HG02610 (cell line): ENCODE data around the gene COL23A1.

Source experiments
- ATAC-seq: cut with Tn5 transposase; IDR thresholded peaks from one replicate; pipeline ENCODE4 v1.9.1; 2021; ENCODE audit warnings: mild to moderate bottlenecking, moderate library complexity; ENCODE audit not compliant: unreplicated experiment

The COL23A1 gene

DNA sequence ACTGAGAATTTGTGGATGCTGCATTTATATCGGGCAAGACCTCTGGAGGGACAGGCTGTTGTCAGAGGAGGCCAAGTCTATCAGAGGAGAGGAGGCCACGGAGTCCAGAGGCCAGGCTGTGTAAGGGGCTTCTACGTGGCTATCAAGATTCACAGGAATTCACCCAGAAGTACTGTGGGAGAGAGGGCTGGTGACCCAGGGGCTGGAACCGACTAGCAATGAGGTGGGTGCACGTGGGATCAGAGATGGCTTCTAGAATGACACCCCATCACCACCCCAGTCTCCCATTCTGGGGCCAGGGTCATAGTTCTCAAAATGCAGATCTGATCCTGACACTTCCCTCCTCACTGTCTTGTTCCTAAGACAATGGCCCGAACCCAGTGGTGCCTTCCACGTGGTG is 296.4 kb downstream of the COL23A1 start:
- no peak for ATAC-seq

DNA sequence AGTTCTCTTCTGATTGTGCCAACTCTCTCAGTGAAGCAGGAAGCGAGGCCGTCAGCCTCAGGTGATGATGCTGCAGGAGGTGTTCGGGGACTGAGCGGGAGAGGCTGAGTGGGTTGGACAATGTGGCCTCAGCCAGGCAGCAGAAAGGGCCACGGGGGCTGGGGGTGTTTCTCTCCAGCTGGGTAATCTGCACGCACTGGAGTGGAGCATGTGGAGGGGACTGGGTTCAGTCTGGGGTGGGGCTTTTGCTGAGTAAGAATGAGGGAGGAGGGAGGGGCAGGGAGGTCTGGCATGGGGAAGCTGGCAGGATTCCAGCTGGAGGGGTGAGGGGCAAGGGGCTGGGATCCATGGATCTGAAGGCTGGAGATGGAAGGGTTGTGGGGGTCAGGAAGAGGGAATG is 296.8 kb downstream of the COL23A1 start:
- no peak for ATAC-seq

DNA sequence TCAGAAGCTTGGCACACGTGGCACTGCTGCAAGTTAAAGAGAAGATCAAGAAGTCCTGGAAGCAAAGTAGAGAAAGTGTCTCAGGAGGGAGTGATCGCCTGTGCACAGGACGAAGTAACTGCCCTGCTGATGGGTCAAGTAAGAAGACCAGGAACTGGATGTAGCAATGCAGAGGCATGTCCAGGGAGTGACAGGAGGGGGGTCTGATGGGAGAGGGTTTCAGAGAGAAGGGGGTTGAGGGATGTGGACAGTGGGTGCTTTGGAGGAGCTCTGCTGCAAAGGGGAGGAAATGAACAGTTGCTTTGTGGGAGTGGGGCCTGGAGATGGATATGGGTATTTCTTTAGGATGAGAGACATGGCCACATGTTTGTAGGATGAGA is 297.4 kb downstream of the COL23A1 start:
- no peak for ATAC-seq

DNA sequence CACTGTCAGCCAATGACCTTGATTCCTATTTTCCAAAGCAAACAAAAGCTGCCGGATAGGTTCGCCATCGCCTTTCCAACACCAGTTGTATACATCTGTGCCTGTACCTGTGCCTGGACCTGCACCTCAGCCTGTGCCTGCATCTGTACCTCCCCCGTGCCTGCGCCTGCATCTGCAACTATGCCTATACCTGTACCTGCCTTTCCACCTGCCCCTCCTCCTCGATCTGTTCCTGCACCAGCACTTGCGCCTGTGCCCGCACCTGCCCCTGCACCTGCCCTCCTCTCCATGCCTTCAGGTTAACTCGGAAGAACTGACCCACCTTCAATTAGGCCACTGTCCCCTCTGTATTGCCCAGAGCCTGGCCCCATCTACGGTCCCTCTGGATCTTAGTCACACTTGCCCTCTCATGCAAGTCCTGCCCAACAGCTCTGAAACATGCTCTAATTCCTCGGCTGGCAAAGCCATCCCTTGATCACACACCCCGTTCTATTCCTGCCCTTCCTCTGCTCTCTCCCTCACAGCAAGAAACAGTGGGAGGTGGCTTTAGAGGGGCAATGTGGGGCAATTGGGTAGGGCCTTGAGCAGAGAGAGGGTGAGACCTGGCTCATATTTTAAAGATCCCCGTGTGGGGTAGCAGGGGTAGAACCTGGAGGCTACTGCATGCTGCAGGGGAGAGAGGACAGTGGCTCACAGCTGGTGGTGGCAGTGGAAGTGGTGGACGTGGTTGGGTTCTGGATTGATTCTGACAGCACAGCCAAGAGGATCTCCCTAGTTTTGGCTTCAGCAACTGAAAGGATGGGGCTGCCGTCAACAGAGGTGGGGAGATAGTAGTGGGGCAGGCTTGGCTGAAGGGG is 298.0 kb downstream of the COL23A1 start:
- ATAC-seq, result no peak

DNA sequence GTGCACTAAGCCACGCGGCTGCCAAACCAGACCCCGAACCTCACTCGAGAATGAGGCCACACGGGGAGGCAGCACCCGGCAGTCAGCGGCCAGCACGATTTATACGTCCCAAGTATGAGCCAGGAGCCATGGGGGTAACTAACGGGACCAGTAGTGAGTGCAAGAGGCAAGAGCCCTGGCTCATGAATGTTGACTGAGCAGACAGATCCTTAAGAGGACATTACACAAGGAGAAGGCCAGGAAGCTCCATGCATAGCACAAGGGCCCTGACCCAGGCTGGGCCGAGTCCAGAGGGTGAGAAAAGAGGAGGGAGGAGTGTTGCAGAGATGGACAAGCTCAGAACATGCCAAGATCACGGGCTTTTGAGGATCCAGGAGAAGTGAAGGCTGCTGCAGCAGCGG is 299.0 kb downstream of the COL23A1 start:
- ATAC-seq, result no peak

DNA sequence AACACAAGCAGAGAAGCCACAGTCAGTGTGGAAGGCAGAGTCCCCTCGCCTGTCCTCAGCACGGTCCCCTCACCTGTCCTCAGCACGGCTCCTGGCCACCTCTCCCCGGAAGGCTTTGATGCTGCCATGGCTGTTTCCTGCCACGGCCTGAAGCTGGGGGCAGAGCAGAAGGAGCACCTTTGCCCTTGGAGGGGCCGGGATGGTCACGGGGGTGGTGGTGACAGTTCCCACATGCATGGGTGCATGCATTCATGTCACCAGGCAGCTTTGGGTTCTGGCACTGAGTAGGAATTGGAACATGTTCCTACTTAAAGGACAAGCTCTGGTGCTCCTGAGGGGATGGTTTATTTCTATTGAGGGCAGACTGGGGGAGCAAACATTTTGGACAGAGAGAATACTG is 299.8 kb downstream of the COL23A1 start:
- ATAC-seq, result no peak

DNA sequence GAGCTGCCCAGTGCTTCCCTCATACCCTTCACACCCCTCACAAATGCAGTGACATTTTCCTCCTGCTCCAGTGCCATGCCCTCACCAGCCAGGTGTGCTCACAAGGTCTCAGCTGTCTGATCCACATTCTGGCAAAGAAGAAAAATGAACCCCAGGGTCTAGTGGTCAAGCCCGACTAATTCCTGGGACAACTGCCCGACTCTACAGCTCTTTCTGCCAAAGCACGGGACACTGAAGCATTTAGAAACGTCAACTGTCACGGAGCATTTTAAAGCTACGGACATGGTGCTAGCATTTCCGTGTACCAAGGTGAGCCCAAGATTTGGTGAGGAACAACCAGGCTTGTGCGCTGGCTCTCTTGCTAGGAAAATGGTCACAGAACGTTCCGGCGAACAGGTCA is 300.8 kb downstream of the COL23A1 start:
- ATAC-seq, result no peak

DNA sequence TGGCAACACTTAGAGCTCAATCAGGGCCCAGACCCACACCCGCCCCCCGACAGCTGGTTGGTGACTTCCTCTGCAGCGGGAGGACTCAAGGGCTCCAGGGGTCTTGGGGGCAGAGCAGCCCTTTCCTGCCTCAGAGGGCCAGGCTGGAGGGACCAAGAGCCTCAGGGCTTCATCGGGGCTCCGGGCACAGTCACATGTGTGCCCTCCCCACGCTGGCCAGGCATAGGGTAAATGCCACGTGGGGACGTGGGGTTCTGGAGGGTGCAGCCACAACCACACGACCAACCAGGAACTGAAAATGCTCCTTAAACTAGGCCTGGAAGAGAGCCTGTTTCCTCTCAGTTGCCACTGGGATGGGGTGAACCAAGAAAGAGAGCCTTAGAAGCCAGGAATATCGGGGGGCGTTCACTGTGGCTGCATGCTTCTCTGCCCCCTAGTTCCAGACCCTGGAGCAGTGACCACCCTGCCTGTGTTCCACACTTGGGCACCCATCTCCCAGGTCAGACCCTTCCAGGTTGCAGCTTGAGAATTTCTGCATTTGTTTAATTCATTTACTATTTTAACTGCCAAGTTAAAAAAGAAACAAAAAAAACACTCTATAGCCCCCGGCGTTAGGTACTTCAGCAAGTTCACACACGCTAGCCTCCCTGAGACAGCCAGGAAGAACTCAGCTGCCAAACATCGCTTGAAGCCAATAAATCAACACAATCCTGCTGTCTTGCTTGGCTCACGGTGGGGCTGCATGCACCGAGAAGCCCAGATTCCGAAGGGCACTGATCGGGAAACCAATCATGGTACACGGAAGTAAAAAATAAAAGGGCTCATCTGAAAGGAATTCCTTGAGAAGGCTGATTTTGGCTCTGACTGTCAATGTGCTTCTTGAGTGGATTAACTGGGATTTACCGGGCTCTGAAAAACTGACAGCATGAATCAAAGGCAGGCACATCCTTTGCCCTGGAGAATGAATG is 301.5 kb downstream of the COL23A1 start:
- no peak for ATAC-seq

DNA sequence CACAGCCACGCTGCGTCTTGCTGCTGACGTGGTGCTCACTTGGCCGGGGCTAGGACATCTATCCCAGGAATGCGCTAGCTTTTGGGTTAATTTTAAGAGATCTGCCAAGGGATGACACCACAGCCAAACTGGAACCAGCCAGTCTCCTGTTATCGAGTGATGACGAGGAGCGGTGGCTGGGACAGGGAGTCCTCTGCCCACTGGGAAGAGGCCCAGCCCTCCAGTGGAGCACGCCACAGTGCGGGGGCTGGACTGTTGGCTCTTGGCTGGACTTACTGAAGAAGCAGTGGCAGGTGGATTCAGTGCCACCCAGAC is 302.4 kb downstream of the COL23A1 start:
- no peak for ATAC-seq

DNA sequence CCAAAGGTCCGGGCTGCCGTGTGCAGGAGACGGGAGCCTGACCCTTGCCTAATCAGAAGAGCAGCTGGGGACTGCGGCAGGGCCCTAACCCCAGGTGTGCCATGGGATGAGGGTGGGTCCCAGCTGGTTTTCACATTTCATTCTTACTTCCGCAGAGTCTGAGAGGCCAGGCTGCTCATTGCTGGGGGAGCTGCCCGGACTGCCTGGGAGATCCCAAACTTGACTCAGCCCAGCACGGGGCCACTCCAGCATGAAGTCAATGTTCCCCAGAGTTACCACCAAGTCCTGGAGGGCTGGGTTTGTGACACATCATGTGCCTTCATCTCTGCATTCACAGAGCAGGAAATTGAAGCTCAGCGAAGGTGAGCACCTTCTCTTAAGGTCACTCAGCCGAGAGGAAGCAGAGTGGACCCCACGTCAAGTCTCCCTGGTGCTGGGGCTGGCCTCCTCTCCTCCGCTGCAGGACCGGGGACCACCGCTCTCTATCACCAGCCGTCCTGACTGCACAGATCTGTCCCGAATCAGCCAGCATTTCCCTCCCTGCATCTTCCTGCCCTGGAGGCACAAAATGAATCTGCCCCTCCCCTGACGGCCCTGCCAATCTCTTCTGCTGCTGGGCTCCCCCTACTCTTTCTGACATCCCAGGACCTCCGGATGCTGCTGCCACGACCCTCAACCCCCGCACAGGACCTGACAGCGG is 303.0 kb downstream of the COL23A1 start:
- no peak for ATAC-seq

DNA sequence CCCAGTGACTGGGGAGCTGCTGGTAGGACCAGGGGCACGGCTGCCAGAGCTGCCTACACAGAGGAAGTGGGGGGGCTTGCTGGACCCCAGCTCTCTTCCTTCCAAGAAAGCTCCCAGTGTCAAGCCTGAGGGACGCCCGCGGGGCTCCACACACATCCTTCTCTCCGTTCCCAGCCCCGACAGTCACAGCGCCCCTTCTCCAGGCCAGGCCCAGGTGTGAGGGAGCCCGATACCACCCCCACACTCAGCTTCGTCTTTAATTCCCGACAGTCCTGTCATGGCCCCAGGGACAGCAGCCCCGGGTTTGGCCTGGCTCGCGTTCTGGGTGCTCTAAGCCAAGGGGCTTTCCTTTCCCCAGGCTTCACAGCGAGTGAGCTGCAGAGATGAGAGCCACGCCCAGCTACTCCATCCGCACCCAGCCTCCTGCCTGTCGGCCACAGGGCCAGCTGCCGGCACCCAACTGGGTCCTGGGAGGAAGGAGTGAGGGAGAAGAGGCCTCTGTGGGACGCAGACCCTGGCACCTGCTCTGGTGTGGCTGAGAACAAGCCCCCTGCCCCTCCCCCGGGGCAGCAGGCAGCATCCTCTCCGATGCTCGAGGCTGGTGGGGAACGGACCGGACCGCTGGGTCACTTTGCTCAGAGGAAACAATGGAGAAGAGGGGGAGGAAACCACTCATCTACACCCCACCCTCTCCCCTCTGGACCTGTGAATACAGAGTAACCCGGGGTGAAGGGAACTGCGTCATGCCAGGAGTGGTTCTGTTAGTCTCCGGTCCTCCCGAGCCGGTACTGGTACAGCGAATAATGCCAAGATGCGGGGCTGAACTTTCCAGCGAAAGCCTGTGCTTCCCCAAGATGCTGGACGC is 303.7 kb downstream of the COL23A1 start:
- ATAC-seq, result no peak

DNA sequence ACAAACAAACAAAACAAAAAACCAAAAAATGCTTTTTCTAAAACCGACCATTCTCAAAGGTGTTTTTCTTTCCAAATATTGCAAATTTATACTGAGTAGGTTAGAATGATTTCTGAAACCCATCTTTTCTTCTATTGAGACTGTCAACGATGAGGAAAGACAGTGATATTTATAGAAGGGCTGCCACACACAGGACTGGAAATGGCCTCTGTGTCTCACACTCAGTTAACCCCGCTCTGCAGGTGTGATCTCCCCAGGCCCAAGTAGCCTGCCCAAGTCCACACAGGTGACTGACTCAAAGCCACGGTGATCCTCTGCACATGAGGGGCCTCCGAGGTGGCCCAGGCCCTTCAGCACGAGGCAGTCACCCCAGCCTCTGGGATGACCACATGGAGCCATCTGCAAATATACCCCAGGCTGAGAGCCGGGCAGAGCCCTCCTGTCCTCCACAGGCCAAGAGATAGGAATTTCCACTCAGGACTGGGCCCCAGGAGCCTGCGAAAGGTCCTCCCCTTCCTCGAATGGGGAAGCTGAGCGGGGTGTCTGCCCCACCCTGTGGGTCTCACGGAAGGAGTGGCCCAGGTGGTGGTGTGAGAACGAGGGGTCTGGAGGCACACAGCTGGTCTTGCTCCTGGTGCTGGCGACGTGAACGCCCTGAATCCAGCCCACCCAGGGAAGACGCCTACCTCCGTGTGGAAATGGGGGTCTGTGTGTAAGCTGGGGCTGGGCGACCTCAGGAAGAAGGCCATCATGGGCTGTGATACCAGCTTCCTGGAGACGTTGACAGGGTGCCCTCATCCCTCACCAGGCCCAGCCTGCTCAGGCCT is 304.6 kb downstream of the COL23A1 start:
- no peak for ATAC-seq

DNA sequence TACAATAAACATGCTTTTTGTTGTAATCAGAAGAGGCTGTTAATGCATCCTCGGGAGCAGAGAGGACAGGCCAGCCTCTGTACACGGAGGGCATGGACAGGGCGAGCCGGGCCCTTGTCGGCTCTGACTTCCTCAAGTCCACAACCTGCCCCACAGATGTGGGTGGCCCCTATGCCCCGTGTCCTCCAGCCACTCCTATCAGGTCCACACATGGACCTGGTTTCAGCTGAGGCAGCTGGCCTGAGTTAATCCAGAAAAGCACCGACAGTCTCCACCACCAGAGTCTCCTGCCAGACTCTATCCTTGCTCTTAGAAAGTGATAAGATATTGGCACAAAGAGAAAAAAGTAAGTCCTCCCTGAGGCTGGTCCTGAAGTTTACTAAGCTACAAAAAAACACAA is 305.2 kb downstream of the COL23A1 start:
- no peak for ATAC-seq

DNA sequence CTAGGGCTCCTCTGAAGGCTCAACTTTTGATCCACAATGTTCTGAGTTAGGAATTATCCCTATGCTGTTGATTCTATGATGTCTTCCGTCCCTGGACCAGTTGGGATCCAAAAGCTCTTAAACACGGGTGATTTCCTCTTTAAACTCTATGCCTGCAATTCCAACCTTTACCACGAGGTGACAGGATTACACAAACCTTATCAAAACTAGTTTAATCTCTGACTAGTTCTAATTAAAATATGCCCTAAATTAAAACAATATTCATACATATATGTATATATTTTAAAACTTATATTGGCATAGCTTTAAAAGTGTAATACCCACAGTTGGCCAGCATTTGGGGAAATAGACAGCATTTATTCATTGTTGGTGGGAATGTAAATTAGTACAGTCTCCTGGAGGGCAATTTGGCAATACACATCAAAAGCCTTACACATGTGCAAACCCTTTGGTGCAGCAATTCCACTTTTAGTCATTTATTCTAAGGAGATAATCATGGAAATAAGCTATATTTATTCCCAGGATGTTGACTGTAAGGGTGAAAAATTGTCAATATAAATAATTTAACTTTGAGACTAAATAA is 306.0 kb downstream of the COL23A1 start:
- ATAC-seq, result no peak

DNA sequence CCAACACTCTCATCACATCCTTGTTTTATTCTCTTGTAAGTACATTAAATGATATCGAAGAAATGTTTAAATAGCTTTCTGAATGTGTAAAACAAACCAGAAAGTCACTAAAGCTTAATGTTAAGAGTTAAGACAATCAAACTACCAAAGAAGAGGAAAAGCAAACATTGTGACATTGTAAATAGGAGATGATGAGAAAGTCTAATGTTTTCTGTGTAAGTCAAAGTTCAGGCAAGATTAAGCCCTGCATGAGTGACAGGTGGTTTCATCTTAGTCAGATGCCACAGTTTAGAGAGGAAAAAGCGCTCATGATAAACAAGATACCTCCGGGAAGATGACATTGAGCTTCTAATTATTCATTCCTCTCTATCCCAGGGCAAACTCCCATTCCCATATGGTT is 306.7 kb downstream of the COL23A1 start:
- no peak for ATAC-seq

DNA sequence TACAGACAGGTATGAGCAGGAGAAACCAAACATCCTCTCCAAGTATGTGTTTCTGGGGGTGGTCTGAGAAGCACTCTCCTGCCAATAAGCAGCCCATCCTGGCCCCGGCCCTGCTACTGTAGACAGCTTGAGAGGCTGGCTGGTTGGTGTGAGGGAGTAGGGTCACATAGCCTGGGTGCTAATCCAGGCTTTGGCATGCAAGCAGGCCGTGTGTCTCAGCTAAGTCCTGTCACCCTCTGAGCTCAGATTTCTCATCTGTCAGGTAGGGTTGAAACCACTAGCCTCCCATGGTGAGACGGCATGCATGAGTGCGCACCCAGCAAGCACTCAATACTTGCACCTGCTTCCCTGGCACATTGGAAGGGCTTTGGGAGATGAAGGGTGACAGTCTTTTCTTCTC is 307.8 kb downstream of the COL23A1 start:
- no peak for ATAC-seq

DNA sequence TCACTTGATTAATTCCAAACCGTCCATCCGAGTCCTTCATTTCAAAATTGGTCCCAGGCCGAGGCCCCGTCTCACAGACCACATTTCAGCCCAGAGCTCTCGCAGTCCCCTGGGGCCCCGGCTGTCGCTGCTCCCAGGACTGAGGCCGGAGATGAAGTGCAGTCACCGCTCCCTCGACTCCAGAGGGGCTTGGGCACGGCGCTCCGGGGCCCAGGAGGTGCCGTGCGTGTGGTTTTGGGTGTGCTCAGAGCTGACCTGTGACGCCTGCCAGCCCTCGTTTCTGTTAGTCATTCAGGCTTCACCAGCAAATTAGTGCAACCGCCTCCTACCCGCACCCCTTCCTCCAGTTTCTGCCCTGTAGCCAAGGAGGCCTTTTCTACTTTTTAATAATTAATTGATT is 308.9 kb downstream of the COL23A1 start:
- ATAC-seq, result no peak

DNA sequence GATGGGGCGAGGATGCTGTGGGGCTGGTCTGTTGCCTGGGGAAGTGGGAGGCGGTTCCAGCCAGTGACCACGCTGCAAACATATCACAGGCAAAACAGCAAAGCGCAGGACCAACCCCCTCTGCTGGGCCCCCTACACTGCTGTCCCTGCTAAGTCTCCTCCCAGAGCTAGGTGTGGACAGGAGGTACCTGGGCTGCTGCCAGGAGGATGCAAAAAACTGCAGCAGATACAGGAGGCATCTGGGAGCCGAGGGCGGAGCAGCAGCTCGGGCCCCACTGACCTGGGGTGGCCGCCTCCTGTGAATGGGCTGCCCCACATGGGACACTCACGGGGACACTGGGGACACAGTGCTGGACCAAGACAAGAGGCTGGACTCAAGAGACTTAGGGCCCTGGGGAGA is 309.6 kb downstream of the COL23A1 start:
- no peak for ATAC-seq

DNA sequence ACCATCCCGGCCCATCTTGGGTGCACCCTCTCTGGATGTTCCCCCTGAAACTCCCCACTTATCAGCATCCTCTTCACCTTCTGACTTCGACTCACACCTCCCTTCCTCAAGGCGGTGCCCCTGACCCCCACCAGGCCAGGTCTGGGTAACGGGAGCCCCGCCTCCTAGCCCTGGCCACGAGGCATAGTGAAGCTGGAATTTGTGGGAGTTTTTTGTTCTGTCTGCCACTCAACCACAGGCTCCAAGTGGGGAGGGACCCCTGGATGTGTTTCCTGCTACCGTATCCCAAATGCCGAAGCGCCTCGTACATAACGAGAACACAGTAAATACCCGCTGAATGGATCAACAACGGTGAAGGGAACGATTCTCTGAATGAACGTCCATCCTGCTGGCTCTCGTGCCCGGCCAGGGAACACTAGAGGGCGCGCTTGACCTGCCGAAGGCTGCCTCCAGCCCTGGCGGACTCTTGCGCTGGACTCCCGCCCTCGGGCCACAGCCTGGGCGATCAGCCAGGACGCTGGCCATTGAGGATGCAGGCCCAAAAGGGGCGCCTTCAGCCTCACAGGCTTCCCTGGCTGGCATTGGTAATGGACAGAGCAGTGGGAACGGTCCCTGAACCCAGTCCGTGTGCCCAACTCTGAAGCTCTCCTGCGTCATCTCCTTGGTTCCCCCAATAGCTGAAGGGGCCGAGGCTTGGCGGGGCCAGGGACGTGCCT is 310.3 kb downstream of the COL23A1 start:
- peak; percentile 49 for ATAC-seq
